KMS-11 (cell line): ENCODE data around the gene AKAP5.
A peak's percentile ranks its signal among the peaks of the same experiment; 100 is the strongest.

ENCODE experiments used
- H2AFZ ChIP-seq: fragments of 200-600 bp; sonication (generic); 2 replicates; pipeline ENCODE4 v1.6.1; 2016; ENCODE audit warnings: antibody characterized with exemption, mixed run types, low read depth
- H3K27ac ChIP-seq: fragments of 200-600 bp; sonication (generic); 2 replicates; pipeline ENCODE4 v1.6.1; 2016; ENCODE audit warnings: mild to moderate bottlenecking, mixed run types
- H3K27me3 ChIP-seq: fragments of 200-600 bp; sonication (generic); 2 replicates; pipeline ENCODE4 v1.6.1; 2017; ENCODE audit warnings: mild to moderate bottlenecking, low read depth, mixed run types, moderate library complexity; ENCODE audit not compliant: insufficient read depth
- H3K36me3 ChIP-seq: fragments of 200-600 bp; sonication (generic); 2 replicates; pipeline ENCODE4 v1.6.1; 2017; ENCODE audit warnings: mild to moderate bottlenecking, mixed run types; ENCODE audit not compliant: insufficient read depth
- H3K4me1 ChIP-seq: fragments of 200-600 bp; sonication (generic); 2 replicates; pipeline ENCODE4 v1.6.1; 2016; ENCODE audit warnings: mild to moderate bottlenecking, low read depth, mixed run types; ENCODE audit not compliant: poor library complexity, severe bottlenecking
- H3K4me2 ChIP-seq: fragments of 200-600 bp; sonication (generic); 2 replicates; pipeline ENCODE4 v1.7.0; 2016; ENCODE audit warnings: mild to moderate bottlenecking, mixed run types
- H3K4me3 ChIP-seq: fragments of 200-600 bp; sonication (generic); IDR thresholded peaks from 2 replicates; pipeline ENCODE4 v1.6.1; 2017; ENCODE audit warnings: low read depth, low read length, mixed read lengths; ENCODE audit not compliant: insufficient read depth
- H3K79me2 ChIP-seq: fragments of 200-600 bp; sonication (generic); 2 replicates; pipeline ENCODE4 v1.6.1; 2016; ENCODE audit warnings: low read depth, mixed run types; ENCODE audit not compliant: insufficient read depth
- H3K9ac ChIP-seq: fragments of 200-600 bp; sonication (generic); 2 replicates; pipeline ENCODE4 v1.6.1; 2016; ENCODE audit warnings: mild to moderate bottlenecking, mixed run types
- H4K20me1 ChIP-seq: fragments of 200-600 bp; sonication (generic); 2 replicates; pipeline ENCODE4 v1.6.1; 2016; ENCODE audit warnings: mild to moderate bottlenecking, mixed run types; ENCODE audit not compliant: insufficient read depth
- CTCF ChIP-seq: fragments of 200-600 bp; sonication (generic); conservative IDR thresholded peaks from 2 replicates; pipeline ENCODE4 v1.6.1; 2017; ENCODE audit warnings: low read depth, mild to moderate bottlenecking, antibody characterized with exemption, low read length, moderate library complexity, mixed read lengths

The AKAP5 gene

GRCh38 chr14:64504310-64504896, 39.1 kb downstream of the AKAP5 start, which contains the start of gene ZBTB1:
Gene ZBTB1, plus strand, starts transcription at chr14:64504770. Its CDS starts 16,735 bp downstream, at chr14:64521505.
- H2AFZ ChIP-seq = peak within 1 kb of the TSS; percentile 47
- peak within 1 kb of the TSS; percentile 71; the same call in 1 of the 2 replicates for H3K4me2 ChIP-seq
- no peaks in the 10 kb centered on the region for H4K20me1 ChIP-seq
- peak within 1 kb of the TSS; percentile 97 for H3K9ac ChIP-seq
- H3K27me3 ChIP-seq = no peaks in the 10 kb centered on the region
- H3K36me3 ChIP-seq = no peaks in the 10 kb centered on the region
- no peak for TF ChIP-seq CTCF
- no peak within 1 kb of the TSS for H3K4me3 ChIP-seq
- peaks cover 81% of the 10 kb centered on the region for H3K79me2 ChIP-seq
- H3K4me1 ChIP-seq = peaks cover 56% of the 10 kb centered on the region
- peak within 1 kb of the TSS; percentile 98 for H3K27ac ChIP-seq

- H3K4me2 ChIP-seq = peak overlapping the region; percentile 71
- H3K9ac ChIP-seq = peak overlapping the region; percentile 97
- no peak overlapping the region for H3K4me3 ChIP-seq
- H3K4me1 ChIP-seq = peaks cover 56% of the 10 kb centered on the region
- no peaks in the 10 kb centered on the region for H4K20me1 ChIP-seq
- peak overlapping the region; percentile 47 for H2AFZ ChIP-seq
- peak overlapping the region; percentile 98 for H3K27ac ChIP-seq
- TF ChIP-seq CTCF = no peak
- H3K36me3 ChIP-seq = no peaks in the 10 kb centered on the region
- H3K79me2 ChIP-seq = peaks cover 81% of the 10 kb centered on the region
- no peaks in the 10 kb centered on the region for H3K27me3 ChIP-seq
Measured at GRCh38 chr14:64504897-64505794, 39.8 kb downstream of the AKAP5 start.

- Histone ChIP-seq H4K20me1 (no peaks in the 10 kb centered on the region), H3K36me3 (no peaks in the 10 kb centered on the region), H3K9ac (peak overlapping the region; percentile 97; the same call in 1 of the 2 replicates), H3K4me1 (peaks cover 56% of the 10 kb centered on the region), H3K4me2 (peak overlapping the region; percentile 71), H3K4me3 (no peak overlapping the region), H3K79me2 (peaks cover 81% of the 10 kb centered on the region), H3K27ac (peak overlapping the region; percentile 98), H2AFZ (no peak overlapping the region), H3K27me3 (no peaks in the 10 kb centered on the region)
- no peak for TF ChIP-seq CTCF
Measured at GRCh38 chr14:64506721-64507120, 41.4 kb downstream of the AKAP5 start.

GRCh38 chr14:64507376-64508156, 42.3 kb downstream of the AKAP5 start:
- TF ChIP-seq CTCF = no peak
- H3K4me1 ChIP-seq = peaks cover 61% of the 10 kb centered on the region
- no peaks in the 10 kb centered on the region for H4K20me1 ChIP-seq
- no peak overlapping the region for H2AFZ ChIP-seq
- no peak overlapping the region for H3K4me3 ChIP-seq
- H3K27ac ChIP-seq = peak overlapping the region; percentile 98
- H3K9ac ChIP-seq = peak overlapping the region; percentile 24; the same call in 1 of the 2 replicates
- no peaks in the 10 kb centered on the region for H3K27me3 ChIP-seq
- H3K79me2 ChIP-seq = peaks cover 81% of the 10 kb centered on the region
- peak overlapping the region; percentile 71 for H3K4me2 ChIP-seq
- H3K36me3 ChIP-seq = no peaks in the 10 kb centered on the region
